ENCODE data around the gene RIC3.

The RIC3 gene

GRCh38 chr11:8068605-8069221, 100.1 kb downstream of the RIC3 start:
- DNase-seq (ENCODE audit: low read depth, low spot score) = peak; percentile 65

GRCh38 chr11:8067929-8068575, 100.8 kb downstream of the RIC3 start:
- DNase-seq (ENCODE audit: low read depth, low spot score) = no peak

GRCh38 chr11:8067567-8067928, 101.3 kb downstream of the RIC3 start:
- no peak for DNase-seq (ENCODE audit: low read depth, low spot score)

DNA sequence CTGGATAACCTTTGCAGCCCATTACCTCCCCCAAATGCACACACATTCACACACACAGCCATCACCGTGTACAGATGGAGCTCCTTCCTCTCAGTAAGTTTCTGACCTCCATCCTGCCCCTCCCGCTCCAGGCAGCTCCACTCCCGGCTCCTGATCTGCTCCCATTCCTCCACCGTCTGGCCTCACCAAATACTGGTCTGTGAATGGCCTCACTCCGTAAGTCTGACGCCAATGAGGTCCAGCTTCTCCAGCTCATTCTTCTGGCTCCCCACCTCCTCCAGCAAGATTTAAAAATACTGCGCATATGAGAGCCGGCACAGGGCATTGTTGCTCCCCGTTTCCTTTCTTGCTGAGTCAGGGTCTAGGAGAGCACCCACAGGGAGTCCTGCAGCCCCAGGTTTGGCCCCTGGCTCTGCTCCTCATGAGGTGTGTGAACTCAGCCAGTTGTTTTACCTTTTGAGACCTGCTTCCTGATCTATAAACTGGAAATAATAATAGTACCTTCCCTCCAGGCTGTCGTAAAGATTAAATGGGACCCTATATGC, 101.8 kb downstream of the RIC3 start:
- DNase-seq (ENCODE audit: low read depth, low spot score) = no peak

GRCh38 chr11:8066036-8066910, 102.6 kb downstream of the RIC3 start:
- DNase-seq (ENCODE audit: low read depth, low spot score) = no peak

GRCh38 chr11:8065031-8065430, 103.8 kb downstream of the RIC3 start:
- no peak for DNase-seq (ENCODE audit: low read depth, low spot score)

GRCh38 chr11:8063324-8063723, 105.5 kb downstream of the RIC3 start:
- no peak for DNase-seq (ENCODE audit: low read depth, low spot score)

- no peak for DNase-seq (ENCODE audit: low read depth, low spot score)
These were observed 106.0 kb downstream of the RIC3 start for GRCh38 chr11:8062781-8063257.

- DNase-seq (ENCODE audit: low read depth, low spot score) = no peak
These were observed 107.0 kb downstream of the RIC3 start for GRCh38 chr11:8061555-8062428.

DNA sequence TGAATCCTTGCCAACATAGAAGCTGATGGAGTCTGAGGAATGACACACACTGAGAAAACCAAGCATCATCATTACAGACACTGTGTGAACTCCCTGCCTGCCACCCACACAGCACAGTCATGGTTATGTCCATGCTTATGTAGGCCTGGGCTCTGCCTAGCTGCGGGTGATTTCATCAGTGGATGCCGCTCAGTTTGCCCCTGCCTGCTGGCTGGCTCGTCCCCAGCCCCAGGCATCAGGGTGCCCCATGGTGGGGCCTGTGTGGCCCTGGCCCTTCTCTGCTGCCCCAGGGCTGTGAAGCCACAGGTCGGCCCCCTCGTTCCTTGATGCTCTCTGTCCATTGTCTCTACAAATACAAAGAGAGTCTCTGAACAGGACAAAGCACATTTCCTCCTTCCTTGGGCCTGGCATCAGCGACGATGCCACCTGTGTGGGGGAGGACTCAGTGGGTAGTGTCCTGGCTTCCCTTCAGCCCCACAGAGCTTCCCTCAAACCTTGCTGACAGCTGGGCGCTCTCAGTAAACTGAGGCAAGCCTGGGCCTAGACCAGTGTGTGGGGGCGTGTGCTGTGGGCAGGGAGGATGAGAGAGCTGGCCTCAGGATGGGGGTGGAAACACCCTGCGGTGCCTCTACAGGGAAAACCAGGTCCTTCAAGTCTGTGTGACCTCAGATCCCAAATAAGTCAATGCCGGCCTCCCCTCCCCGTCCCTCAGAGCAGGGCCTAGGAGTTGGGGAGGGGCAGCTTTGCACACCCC, 107.8 kb downstream of the RIC3 start:
- DNase-seq (ENCODE audit: low read depth, low spot score) = no peak

- no peak for DNase-seq (ENCODE audit: low read depth, low spot score)
These were observed 108.6 kb downstream of the RIC3 start for GRCh38 chr11:8060146-8060719.

DNA sequence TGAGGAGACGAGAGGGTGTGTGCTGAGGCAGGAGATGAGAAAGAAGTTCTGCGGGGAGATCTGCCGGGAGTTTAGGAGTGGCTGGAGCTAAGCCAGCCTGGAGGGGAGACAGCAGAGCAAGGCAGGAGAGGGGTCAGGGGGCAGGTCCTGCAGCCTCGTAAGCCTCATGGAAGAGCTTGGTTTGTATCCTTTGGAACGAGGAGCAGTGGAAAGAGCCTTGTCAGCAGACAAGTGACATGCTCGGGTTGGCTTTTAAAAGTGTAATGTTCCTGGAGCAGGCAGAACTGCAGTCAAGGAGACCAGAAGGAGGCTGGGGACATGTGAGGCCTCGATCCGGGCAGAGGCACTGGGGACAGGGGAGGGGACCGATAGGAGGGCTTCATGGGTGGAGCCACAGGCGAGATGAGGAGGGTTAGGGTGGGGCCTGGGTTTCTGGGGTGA, 109.2 kb downstream of the RIC3 start:
- no peak for DNase-seq (ENCODE audit: low read depth, low spot score)

DNA sequence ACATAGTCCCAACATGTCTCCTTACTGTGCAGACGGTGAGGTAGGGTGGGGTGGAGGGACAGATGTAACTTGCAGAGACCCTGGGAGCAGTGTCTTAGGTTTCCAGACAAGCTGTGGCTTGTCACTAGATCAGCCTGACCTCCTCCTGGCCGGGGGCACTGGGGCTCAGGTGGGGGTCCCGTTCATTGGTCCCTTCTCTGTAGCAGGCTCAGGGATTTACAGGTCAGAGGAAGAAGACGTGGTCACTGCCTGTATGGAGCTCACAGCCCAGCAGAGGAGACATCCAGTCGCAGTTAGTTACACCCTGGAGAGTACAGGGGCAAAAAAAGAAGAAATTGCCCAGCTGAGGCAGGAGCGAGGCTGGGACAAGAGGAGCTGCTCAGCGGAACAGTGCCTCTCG, 109.8 kb downstream of the RIC3 start:
- no peak for DNase-seq (ENCODE audit: low read depth, low spot score)

GRCh38 chr11:8058216-8058615, 110.6 kb downstream of the RIC3 start:
- no peak for DNase-seq (ENCODE audit: low read depth, low spot score)

DNA sequence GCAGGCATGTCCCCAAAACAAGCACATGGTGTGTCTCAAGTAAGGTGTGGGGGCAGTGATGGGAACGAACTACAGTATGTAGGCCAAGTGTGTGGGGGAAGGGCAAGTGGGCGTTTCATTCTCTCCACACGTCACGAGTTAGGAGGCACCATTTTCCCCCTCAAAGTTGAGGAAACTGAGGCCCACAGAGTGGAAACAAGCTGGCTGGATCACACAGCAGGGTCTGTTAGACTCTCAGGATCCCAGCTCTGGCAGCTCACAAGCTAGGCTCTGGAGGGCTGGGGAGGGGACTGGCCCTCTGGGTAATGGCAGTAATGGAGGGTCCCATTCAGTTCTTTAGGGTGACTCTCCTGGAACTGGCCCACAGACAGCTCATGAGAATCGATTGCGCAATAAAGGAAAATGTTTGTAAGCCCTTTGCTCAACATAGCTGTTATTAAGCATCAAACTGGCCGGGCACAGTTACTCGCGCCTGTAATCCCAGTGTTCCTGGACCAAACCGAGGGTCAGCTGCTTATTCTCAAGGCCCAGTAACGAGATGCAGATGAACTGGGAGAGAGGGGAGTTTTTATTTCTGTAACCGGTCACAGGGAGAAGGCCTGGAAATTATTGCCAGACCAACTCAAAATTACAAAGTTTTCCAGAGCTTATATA, 111.9 kb downstream of the RIC3 start:
- DNase-seq (ENCODE audit: low read depth, low spot score) = no peak

Measured in brain pericyte (primary cell).